Astrocyte (in vitro differentiated cells and primary cell): ENCODE results near the gene FZD2. TPM values are rescaled to one million over a fixed set of nuclear protein-coding genes. Genes with fewer than 3 reads are reported as not detected.

ENCODE experiments used
- DNase-seq: peaks from one replicate; pipeline ENCODE4 v3.0.0-alpha.2; 2010; ENCODE audit warnings: low read depth
- FAIRE-seq: peaks from 2 replicates; lab custom pipeline; 2011; peaks lifted over from hg19 to GRCh38; lab: Jason Lieb, UNC
- H2AFZ ChIP-seq: 2 replicates; pipeline ENCODE4 v1.6.0; 2012; ENCODE audit warnings: low read depth, low read length, inconsistent platforms
- H3K27ac ChIP-seq: 2 replicates; pipeline ENCODE4 v1.5.1; 2011; ENCODE audit warnings: low read depth, low read length, inconsistent platforms
- H3K27me3 ChIP-seq: 2 replicates; pipeline ENCODE4 v1.6.0; 2011; ENCODE audit warnings: low read length, inconsistent platforms; ENCODE audit not compliant: insufficient read depth
- H3K36me3 ChIP-seq: 2 replicates; pipeline ENCODE4 v1.5.1; 2011; ENCODE audit warnings: low read length, inconsistent platforms; ENCODE audit not compliant: insufficient read depth
- H3K4me1 ChIP-seq: 2 replicates; pipeline ENCODE4 v1.5.1; 2011; ENCODE audit warnings: low read length, inconsistent platforms; ENCODE audit not compliant: insufficient read depth
- H3K4me2 ChIP-seq: 2 replicates; pipeline ENCODE4 v1.6.0; 2012; ENCODE audit warnings: low read length, inconsistent platforms
- H3K4me3 ChIP-seq: 2 replicates; pipeline ENCODE4 v1.5.1; 2011; ENCODE audit warnings: low read depth, mild to moderate bottlenecking, low read length, inconsistent platforms; ENCODE audit not compliant: insufficient read depth
- H3K79me2 ChIP-seq: 2 replicates; pipeline ENCODE4 v1.6.0; 2012; ENCODE audit warnings: mild to moderate bottlenecking, low read length, inconsistent platforms; ENCODE audit not compliant: insufficient read depth
- H3K9ac ChIP-seq: 2 replicates; pipeline ENCODE4 v1.6.0; 2012; ENCODE audit warnings: mild to moderate bottlenecking, low read length, inconsistent platforms
- H3K9me3 ChIP-seq: 2 replicates; pipeline ENCODE4 v1.5.1; 2012; ENCODE audit warnings: low read depth, mild to moderate bottlenecking, low read length, inconsistent platforms; ENCODE audit not compliant: insufficient read depth
- H4K20me1 ChIP-seq: 2 replicates; pipeline ENCODE4 v1.6.0; 2012; ENCODE audit warnings: low read length, inconsistent platforms; ENCODE audit not compliant: insufficient read depth
- H3K27ac Mint-ChIP-seq: one replicate; pipeline ENCODE4 v1.8.0; 2021; ENCODE audit warnings: mild to moderate bottlenecking, mixed read lengths; ENCODE audit not compliant: unreplicated experiment
- H3K27me3 Mint-ChIP-seq: one replicate; pipeline ENCODE4 v1.8.0; 2021; ENCODE audit warnings: low read depth, mixed read lengths; ENCODE audit not compliant: unreplicated experiment
- H3K36me3 Mint-ChIP-seq: one replicate; pipeline ENCODE4 v1.8.0; 2021; ENCODE audit warnings: low read depth, mixed read lengths; ENCODE audit not compliant: unreplicated experiment
- H3K4me1 Mint-ChIP-seq: one replicate; pipeline ENCODE4 v1.8.0; 2021; ENCODE audit warnings: low read depth, mixed read lengths; ENCODE audit not compliant: unreplicated experiment
- H3K4me3 Mint-ChIP-seq: one replicate; pipeline ENCODE4 v1.8.0; 2021; ENCODE audit warnings: mild to moderate bottlenecking, moderate library complexity, mixed read lengths; ENCODE audit not compliant: unreplicated experiment
- H3K9me3 Mint-ChIP-seq: one replicate; pipeline ENCODE4 v1.8.0; 2021; ENCODE audit warnings: mild to moderate bottlenecking, mixed read lengths; ENCODE audit not compliant: unreplicated experiment
- EZH2 ChIP-seq: IDR thresholded peaks from 2 replicates; pipeline ENCODE4 v1.6.1; 2012; ENCODE audit warnings: mild to moderate bottlenecking, low read length, inconsistent platforms; ENCODE audit not compliant: insufficient read depth
- total RNA-seq: library from RNA; stranded (reverse); gene quantifications from 2 replicates; pipeline ENCODE4 v1.2.1, GENCODE V29; 2021
- TF ChIP-seq, protein P1 (sequence below): IDR thresholded peaks from 2 replicates; pipeline ENCODE4 v1.5.1; 2011; ENCODE audit warnings: low read depth, mild to moderate bottlenecking, inconsistent platforms, low read length, moderate library complexity; ENCODE audit not compliant: insufficient read depth

Gene FZD2
- total RNA-seq, 1 donor from 2014 or later = 97.6 TPM

DNA sequence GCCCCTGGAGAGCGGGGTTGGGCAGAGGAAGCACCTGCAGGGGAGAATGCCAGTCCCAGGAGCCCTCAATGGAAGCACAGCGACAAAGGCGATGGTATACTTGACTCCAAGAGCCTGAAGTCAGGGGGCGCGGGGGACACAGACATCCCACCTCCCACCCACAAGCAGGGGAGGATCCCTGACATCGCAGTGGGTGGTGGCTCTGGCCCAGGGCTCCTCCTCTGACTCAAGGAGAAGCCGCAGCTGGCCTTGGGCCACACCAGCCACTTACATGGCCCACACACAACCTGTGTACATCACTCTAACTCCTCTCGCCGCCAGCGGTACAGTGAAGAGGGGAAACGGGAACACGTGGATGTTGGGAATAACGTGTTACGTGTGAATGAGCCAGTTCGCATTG is 44.3 kb downstream of the FZD2 start:
- Mint-ChIP-seq H3K4me3 (no peak overlapping the region), H3K4me1 (peaks cover 37% of the 10 kb centered on the region), H3K9me3 (peaks cover 6% of the 10 kb centered on the region), H3K27ac (no peak overlapping the region), H3K27me3 (no peaks in the 10 kb centered on the region), H3K36me3 (no peaks in the 10 kb centered on the region)
- FAIRE-seq = no peak
- Histone ChIP-seq H3K79me2 (no peaks in the 10 kb centered on the region), H3K4me3 (no peak overlapping the region), H2AFZ (no peak overlapping the region), H3K36me3 (no peaks in the 10 kb centered on the region), H3K27ac (no peak overlapping the region), H3K27me3 (no peaks in the 10 kb centered on the region), H4K20me1 (no peaks in the 10 kb centered on the region), H3K9ac (no peak overlapping the region), H3K4me2 (no peak overlapping the region), H3K4me1 (peaks cover 26% of the 10 kb centered on the region), H3K9me3 (no peaks in the 10 kb centered on the region)
- no peak for TF ChIP-seq EZH2
- TF ChIP-seq, protein P1, sequence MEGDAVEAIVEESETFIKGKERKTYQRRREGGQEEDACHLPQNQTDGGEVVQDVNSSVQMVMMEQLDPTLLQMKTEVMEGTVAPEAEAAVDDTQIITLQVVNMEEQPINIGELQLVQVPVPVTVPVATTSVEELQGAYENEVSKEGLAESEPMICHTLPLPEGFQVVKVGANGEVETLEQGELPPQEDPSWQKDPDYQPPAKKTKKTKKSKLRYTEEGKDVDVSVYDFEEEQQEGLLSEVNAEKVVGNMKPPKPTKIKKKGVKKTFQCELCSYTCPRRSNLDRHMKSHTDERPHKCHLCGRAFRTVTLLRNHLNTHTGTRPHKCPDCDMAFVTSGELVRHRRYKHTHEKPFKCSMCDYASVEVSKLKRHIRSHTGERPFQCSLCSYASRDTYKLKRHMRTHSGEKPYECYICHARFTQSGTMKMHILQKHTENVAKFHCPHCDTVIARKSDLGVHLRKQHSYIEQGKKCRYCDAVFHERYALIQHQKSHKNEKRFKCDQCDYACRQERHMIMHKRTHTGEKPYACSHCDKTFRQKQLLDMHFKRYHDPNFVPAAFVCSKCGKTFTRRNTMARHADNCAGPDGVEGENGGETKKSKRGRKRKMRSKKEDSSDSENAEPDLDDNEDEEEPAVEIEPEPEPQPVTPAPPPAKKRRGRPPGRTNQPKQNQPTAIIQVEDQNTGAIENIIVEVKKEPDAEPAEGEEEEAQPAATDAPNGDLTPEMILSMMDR = no peak
- peak; percentile 59 for DNase-seq

DNA sequence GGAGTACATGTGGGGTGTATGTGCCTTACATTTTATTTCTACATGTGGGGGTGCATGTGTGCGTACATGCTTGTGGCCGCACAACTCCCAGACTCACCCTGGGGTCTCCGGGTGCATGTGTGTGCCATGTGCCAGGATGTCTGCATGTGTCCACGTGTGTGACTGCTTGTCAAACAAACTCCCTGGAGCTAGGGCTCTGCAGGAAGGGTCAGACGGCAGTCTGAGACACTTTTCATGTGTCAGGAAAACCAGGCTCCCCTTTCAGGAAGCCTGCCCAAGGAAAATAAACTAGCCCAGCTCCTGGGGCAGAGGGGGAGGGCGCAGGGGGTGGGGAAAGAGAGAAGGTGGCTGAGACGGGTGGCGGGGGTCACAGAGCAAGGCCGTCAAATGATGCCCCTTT is 44.7 kb downstream of the FZD2 start:
- no peak overlapping the region for H2AFZ ChIP-seq

DNA sequence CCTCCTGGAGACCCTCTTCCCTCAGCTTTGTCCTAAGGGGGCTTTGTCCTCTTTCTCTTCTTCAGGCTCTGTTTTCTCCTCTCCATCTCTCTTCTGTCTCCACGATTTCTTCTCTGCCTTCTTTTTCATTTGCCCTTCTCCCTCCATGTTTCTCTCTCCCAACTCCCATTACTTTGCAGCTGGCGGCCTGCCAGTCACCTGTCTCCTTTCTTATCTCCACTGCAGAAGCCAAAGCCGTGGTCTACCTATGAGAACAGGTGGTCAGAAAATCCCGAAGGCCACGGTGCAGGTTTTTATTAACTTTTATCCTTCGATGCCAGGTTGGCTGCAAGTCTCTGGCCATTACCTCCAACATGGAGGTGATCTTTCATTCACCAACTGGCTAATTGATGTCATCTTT is 45.1 kb downstream of the FZD2 start:
- no peak overlapping the region for H3K4me2 ChIP-seq
- Mint-ChIP-seq H3K9me3 (peaks cover 6% of the 10 kb centered on the region), H3K27ac (peak overlapping the region; percentile 27), H3K4me1 (peaks cover 36% of the 10 kb centered on the region), H3K36me3 (no peaks in the 10 kb centered on the region), H3K27me3 (no peaks in the 10 kb centered on the region), H3K4me3 (no peak overlapping the region)
- H3K36me3 ChIP-seq = no peaks in the 10 kb centered on the region
- H3K4me1 ChIP-seq = peaks cover 26% of the 10 kb centered on the region
- no peaks in the 10 kb centered on the region for H4K20me1 ChIP-seq
- no peak overlapping the region for H3K9ac ChIP-seq
- H3K9me3 ChIP-seq = no peaks in the 10 kb centered on the region
- no peaks in the 10 kb centered on the region for H3K27me3 ChIP-seq
- no peak overlapping the region for H3K4me3 ChIP-seq
- FAIRE-seq = no peak
- H3K79me2 ChIP-seq = no peaks in the 10 kb centered on the region
- no peak overlapping the region for H2AFZ ChIP-seq
- no peak for TF ChIP-seq EZH2
- TF ChIP-seq, protein P1 = no peak
- no peak for DNase-seq
- no peak overlapping the region for H3K27ac ChIP-seq

More for the DNA sequence above, 44.7 kb downstream of the FZD2 start:
- no peak overlapping the region for H3K4me2 ChIP-seq
- TF ChIP-seq, protein P1 = no peak
- Mint-ChIP-seq H3K4me3 (no peak overlapping the region), H3K9me3 (peaks cover 6% of the 10 kb centered on the region), H3K27ac (no peak overlapping the region), H3K36me3 (no peaks in the 10 kb centered on the region), H3K27me3 (no peaks in the 10 kb centered on the region), H3K4me1 (peaks cover 37% of the 10 kb centered on the region)
- FAIRE-seq = no peak
- no peaks in the 10 kb centered on the region for H3K9me3 ChIP-seq
- H3K27ac ChIP-seq = no peak overlapping the region
- peaks cover 26% of the 10 kb centered on the region for H3K4me1 ChIP-seq
- H3K36me3 ChIP-seq = no peaks in the 10 kb centered on the region
- H3K27me3 ChIP-seq = no peaks in the 10 kb centered on the region
- no peaks in the 10 kb centered on the region for H4K20me1 ChIP-seq
- H3K4me3 ChIP-seq = no peak overlapping the region
- H3K9ac ChIP-seq = no peak overlapping the region
- no peaks in the 10 kb centered on the region for H3K79me2 ChIP-seq
- no peak for DNase-seq
